ENCODE data around the gene LZTS3. TPM values are rescaled to one million over a fixed set of nuclear protein-coding genes. Genes with fewer than 3 reads are reported as not detected.
"Not testable (repeated sequence)": the region's sequence is repeated elsewhere in the genome, so short reads cannot be mapped to it uniquely, and the experiment has no call there.

Gene LZTS3
- total and polyA plus RNA-seq, 2 of the 13 experiments (the other 11 are each of a cell fraction or from before 2014, with no cell fraction given): 10.1 to 31.3 TPM

GRCh38 chr20:3117839-3118379 is 55.4 kb downstream of the LZTS3 start (continued):
- peak; percentile 5; the same call in 1 of the 2 replicates for TF ChIP-seq ZNF687 (CRISPR knock-in tag; IDR thresholded peaks at IDR 0.05)
- peak; percentile 8; the same call in 1 of the 2 replicates for TF ChIP-seq ZNF670 (CRISPR knock-in tag; IDR thresholded peaks at IDR 0.05; ENCODE audit: borderline replicate concordance)
- TF ChIP-seq MED1 (CRISPR knock-in tag; IDR thresholded peaks at IDR 0.05): peak; percentile 58
- peak; percentile 80 for TF ChIP-seq FOSL2 (CRISPR knock-in tag; IDR thresholded peaks at IDR 0.05)
- not testable (repeated sequence) for TF ChIP-seq SOX6 (IDR thresholded peaks at IDR 0.05); EP300 (CRISPR knock-in tag; IDR thresholded peaks at IDR 0.05; ENCODE audit: borderline replicate concordance)
- peak; percentile 77 for TF ChIP-seq SOX6 (CRISPR knock-in tag; IDR thresholded peaks at IDR 0.05)
- peak; percentile 23; the same call in 1 of the 2 replicates for TF ChIP-seq MEIS1 (CRISPR knock-in tag; IDR thresholded peaks at IDR 0.05; ENCODE audit: borderline replicate concordance)
- peak; percentile 87 for TF ChIP-seq ZMYM2 (CRISPR knock-in tag; IDR thresholded peaks at IDR 0.05)
- peak; percentile 72 for TF ChIP-seq ZNF263 (CRISPR knock-in tag; IDR thresholded peaks at IDR 0.05)
- peak; percentile 41; the same call in 1 of the 2 replicates for TF ChIP-seq THRA (CRISPR knock-in tag; IDR thresholded peaks at IDR 0.05; ENCODE audit: borderline replicate concordance)
- TF ChIP-seq GATAD1 (CRISPR knock-in tag; IDR thresholded peaks at IDR 0.05): peak; percentile 52
- peak; percentile 99 for TF ChIP-seq CEBPB (IDR thresholded peaks at IDR 0.05; ENCODE audit: borderline replicate concordance, low read depth, low read length)
- peak; percentile 79 for TF ChIP-seq ZGPAT (CRISPR knock-in tag; IDR thresholded peaks at IDR 0.05)
- TF ChIP-seq ZSCAN9 (CRISPR knock-in tag; IDR thresholded peaks at IDR 0.05; ENCODE audit: borderline replicate concordance): peak; percentile 74
- TF ChIP-seq ZNF580 (CRISPR knock-in tag; IDR thresholded peaks at IDR 0.05; ENCODE audit: borderline replicate concordance, low read depth): peak; percentile 95; the same call in 1 of the 2 replicates
- peak; percentile 72 for TF ChIP-seq HDAC2 (CRISPR knock-in tag; IDR thresholded peaks at IDR 0.05)
- TF ChIP-seq HMG20B (CRISPR knock-in tag; conservative IDR thresholded peaks at IDR 0.05): peak; percentile 76; the same call in 1 of the 2 replicates
- TF ChIP-seq CHD4 (IDR thresholded peaks at IDR 0.05; ENCODE audit: borderline replicate concordance, low read length): 0 out of 2 replicates have a peak, but pooled peaks have one; percentile 23
- TF ChIP-seq HOXA3 (CRISPR knock-in tag; IDR thresholded peaks at IDR 0.05): peak; percentile 78; the same call in 1 of the 2 replicates
- peak; percentile 44 to 55; a peak in 2 of 4 replicates for TF ChIP-seq EP300 (IDR thresholded peaks at IDR 0.05; ENCODE audit: low read depth in 2 of 2, low read length in 2 of 2)
- peak; percentile 93 for TF ChIP-seq STAG1 (CRISPR knock-in tag; IDR thresholded peaks at IDR 0.05)
- TF ChIP-seq TFDP2 (CRISPR knock-in tag; IDR thresholded peaks at IDR 0.05): 0 out of 2 replicates have a peak, but pooled peaks have one; percentile 15
